ENCODE measurements around the gene MPP2.

- TF ChIP-seq, protein P1, sequence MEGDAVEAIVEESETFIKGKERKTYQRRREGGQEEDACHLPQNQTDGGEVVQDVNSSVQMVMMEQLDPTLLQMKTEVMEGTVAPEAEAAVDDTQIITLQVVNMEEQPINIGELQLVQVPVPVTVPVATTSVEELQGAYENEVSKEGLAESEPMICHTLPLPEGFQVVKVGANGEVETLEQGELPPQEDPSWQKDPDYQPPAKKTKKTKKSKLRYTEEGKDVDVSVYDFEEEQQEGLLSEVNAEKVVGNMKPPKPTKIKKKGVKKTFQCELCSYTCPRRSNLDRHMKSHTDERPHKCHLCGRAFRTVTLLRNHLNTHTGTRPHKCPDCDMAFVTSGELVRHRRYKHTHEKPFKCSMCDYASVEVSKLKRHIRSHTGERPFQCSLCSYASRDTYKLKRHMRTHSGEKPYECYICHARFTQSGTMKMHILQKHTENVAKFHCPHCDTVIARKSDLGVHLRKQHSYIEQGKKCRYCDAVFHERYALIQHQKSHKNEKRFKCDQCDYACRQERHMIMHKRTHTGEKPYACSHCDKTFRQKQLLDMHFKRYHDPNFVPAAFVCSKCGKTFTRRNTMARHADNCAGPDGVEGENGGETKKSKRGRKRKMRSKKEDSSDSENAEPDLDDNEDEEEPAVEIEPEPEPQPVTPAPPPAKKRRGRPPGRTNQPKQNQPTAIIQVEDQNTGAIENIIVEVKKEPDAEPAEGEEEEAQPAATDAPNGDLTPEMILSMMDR (IDR thresholded peaks at IDR 0.05): no peak
- peak; percentile 37 to 56 (median 53) for TF ChIP-seq POLR2A (IDR thresholded peaks at IDR 0.05)
These were observed 74.1 kb downstream of the MPP2 start, which contains the start of gene MPP3 for GRCh38 chr17:43832976-43833829.

Measured in body of pancreas (tissue), 4 donors.